SW 1271 (cell line): ENCODE measurements around the gene CDH23.

Experiments
- DNase-seq, 2 experiments: peaks; one replicate each; lab custom pipeline; 2025; lab: John Stamatoyannopoulos, UW

The CDH23 gene

GRCh38 chr10:71660313-71660712 is 263.6 kb downstream of the CDH23 start:
- no peak for DNase-seq

- DNase-seq, result no peak
These were observed 264.4 kb downstream of the CDH23 start for GRCh38 chr10:71661060-71661622.

GRCh38 chr10:71661779-71662336 is 265.1 kb downstream of the CDH23 start:
- no peak for DNase-seq

DNA sequence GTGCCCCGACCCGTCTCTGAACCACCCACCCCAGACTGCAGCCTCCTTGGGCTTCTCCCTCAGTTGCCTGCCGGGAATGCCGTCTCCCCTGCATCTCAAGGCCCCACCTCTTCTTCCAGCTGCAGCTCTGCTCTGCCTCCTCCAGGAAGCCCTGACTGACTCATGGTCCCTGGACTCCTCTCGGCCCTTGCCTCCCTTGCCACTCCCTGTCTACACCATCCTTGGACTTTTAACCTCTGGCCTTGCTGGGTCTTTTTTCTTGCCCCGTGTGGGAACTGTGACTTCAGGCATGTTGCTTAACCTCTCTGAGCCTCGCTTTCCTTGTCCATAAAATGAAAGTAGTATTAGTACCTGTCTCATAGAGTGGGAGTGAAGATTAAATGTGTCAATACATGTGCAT is 266.6 kb downstream of the CDH23 start:
- DNase-seq, result no peak

- no peak for DNase-seq
These were observed 267.9 kb downstream of the CDH23 start for GRCh38 chr10:71664585-71664984.

- DNase-seq, result no peak
These were observed 268.7 kb downstream of the CDH23 start for GRCh38 chr10:71665456-71665855.

DNA sequence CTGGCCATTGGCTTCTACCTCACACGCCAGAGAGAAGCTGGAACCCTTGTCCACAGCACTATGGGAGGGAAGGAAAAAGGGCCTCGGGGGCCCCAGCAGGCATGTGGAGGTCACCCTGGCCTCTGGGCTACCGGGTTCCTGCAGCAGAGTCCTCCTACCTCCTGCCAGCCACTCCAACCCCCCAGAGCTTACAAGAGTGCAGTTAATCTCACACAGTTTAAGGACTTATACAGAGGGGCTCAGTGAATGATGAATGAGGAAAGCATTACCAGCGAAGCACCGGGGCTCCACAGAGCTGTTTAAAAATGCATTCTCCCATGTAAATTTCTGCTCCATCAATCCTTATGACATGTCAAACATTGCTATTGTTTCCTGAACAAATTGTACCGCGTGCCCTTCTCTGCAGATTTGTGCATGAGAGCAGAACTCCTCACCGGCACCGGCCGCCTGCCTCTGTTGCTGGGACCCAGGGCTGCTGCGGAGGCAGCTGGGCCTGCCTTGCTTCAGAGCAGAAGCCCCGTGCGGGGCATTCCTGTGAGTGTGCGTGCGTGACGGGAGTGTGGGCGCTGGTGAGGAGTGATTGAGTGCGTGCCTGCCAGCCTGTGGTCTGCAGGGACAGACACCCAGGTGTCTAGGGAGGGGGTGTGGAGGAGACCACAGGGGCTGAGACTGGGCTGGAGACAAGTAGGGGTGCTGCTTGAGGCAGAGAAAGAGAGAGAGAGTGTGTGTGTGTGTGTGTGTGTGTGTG is 270.1 kb downstream of the CDH23 start:
- no peak for DNase-seq

DNA sequence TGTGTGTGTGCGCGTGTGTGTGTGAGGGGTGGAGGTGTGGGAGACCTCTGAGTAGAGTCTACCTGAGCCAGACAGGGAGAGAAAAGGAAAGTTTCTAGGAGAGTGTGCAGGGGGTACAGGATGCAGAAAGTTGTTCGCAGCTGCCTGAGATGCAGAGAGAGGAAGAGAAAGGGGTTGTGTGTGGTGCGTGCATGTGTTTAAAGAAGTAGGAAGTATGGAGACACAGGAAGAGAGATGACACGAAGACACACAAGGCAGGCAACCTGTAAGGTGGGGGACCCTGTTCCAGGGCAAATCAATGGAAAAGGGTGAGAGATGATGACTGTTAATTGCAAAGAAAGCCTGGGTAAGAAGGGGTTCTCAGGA is 270.6 kb downstream of the CDH23 start:
- no peak for DNase-seq

- no peak for DNase-seq
These were observed 275.6 kb downstream of the CDH23 start for GRCh38 chr10:71671994-71672946.

DNA sequence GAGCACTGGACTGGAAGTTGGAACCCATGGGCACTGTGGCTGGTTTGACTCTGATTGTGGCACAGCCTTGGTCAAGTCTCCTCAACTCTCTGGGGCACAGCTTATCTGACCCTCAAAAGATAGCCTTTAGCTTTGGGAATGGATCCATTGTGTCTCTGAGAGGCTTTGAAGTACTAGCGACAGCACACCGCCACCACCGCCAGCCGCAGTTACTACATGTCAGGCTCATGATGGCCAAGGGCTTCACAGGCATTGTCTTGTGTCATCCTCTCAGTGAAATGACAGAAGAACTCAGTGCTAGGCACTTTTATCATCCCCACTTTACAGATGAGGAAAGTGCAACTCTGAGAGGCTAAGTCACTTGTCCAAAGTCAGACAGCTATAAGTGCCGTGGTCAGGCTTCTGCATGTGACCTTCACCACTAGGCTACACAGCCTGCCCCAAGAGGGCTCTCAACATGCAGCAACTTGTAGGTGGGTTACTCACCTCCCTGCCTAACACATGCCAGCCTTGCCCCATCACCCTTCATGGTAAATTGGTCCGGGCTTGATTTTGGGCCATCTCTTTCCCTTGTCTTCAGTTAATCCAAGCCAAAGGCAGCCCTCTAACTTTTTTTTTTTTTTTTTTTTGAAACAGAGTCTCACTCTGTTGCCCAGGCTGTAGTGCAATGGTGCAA is 278.7 kb downstream of the CDH23 start:
- DNase-seq, result no peak

DNA sequence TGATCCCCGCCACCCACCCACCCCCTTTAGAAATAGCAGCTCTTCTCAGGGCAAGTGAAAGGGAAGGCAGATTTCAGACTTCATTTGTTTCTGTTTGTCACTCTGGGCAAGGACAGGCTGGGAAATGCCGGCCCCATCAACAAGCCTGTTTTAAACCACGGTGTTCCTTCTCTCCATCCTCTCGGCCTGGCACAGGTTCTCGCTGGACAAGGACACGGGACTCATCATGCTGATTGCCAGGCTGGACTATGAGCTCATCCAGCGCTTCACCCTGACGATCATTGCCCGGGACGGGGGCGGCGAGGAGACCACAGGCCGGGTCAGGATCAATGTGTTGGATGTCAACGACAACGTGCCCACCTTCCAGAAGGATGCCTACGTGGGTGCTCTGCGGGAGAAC is 280.5 kb downstream of the CDH23 start:
- no peak for DNase-seq

GRCh38 chr10:71678057-71678805 is 281.5 kb downstream of the CDH23 start:
- no peak for DNase-seq

DNA sequence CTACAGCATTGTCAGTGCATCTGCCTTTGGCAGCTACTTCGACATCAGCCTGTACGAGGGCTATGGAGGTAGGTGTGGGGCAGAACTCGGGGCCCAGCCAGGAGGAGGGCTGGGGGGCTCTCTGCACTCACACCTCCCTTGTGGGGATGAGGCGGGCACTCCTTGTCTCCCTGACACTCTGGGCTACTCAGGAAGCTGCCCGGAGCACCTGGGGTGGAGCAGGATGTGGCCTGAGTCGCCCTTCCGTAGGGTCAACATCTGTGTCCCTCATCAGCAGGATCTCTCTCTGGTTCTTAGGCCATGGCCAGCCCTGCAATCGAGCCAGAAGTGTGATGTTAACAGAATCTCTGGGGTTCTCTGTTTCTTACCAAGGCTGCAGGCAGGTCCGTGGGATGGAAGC is 282.7 kb downstream of the CDH23 start:
- no peak for DNase-seq

GRCh38 chr10:71681977-71682376 is 285.3 kb downstream of the CDH23 start:
- DNase-seq, result no peak

DNA sequence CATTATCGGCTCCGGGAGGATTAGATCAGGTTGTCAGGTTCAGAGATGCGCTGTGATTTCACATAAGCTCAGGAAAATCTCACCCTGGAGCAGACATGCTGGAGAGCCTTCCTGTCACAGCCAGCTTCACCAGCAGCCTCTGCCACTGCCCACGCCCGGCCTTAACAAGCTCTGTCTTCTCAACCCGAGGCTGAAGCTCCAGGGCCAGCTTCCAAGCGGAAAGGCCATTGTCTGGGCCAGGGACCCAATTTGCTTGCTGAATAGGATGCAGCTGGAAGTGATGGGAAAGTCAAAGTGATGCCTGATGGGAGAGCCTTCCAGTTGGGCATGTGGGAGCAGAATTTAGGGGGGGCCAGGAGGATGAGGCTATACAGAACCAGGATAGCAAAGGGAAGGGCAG is 286.6 kb downstream of the CDH23 start:
- no peak for DNase-seq

DNA sequence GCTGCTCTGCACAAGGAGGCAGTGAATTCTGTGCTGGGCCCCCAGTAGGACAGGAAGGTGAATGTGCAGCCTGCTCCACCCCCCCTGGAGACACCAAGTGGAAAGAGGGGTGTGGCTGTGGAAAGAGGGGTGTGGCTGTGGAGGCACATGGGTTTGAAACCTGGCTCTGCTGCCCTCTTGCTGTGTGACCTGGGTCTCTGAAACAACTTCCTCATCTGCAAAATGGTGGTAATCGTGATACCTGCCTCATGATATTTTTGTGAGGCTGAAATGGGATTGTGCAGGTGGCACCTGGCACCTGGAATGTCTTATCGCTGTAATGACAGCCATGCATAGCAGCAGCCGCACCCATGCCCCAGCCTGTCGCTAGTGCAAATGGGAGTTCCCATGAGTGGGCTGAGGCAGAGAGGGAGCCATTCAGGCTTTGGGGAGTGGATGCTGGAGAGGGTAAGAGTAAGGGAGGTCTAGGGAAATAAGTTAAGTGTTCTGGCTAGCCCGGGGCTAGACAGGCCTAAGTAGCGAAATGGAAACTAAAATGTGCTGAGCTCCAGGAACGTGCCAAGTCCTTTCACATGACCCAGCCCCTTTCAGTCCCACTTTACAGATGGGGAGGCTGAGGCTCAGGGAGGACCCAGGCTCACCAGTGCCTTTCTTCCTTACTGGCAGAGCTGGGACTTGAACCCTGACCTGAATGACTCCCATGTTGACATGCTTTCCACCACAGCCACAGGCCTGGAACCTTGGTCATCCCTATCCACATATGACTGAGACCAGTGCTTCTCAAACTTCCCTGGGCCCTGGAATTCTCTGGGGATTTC is 287.8 kb downstream of the CDH23 start:
- no peak for DNase-seq

GRCh38 chr10:71685554-71686232 is 289.0 kb downstream of the CDH23 start:
- DNase-seq, result no peak

DNA sequence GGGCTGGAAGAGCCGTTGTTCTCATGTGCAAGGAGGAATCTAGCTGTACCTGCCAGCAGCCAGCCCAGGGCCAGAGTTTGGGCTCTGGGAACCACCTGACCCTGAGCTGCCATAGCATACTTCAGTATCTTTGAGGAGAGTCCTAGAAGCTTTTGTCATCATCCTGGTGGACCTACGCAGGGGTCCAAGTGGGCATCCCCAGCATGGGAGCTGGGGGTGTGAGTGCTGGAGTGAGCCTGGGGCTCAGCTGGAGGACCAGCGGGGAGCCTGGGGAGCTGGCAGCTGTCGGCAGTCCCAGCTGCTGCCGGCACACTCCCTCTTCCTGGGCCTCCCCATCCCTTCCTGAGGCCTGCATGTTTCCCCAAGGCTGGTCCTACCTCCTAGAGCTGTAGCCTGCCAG is 290.4 kb downstream of the CDH23 start:
- no peak for DNase-seq

GRCh38 chr10:71687480-71687879 is 290.8 kb downstream of the CDH23 start:
- no peak for DNase-seq

DNA sequence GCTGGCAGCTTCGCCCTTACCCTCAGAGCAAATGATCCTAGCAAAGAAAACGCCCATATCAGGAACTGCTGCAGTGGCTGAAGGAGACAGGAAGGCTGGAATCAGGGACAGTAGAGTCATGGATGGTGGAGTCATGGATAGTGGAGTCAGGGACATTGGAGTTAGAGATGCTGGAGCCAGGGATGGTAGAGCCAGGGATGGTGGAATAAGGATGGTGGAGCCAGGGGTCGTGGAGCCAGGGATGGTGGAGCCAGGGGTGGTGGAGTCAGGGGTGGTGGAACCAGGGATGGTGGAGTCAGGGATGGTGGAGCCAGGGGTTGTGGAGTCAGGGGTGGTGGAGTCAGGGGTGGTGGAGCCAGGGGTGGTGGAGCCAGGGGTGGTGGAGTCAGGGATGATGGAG is 291.5 kb downstream of the CDH23 start:
- no peak for DNase-seq
